OCI-LY7 (cell line): Measurements from ENCODE around the gene ABI2. TPM values are rescaled to one million over a fixed set of nuclear protein-coding genes. Genes with fewer than 3 reads are reported as not detected.

Experiments
- BruUV-seq: library from RNA; stranded (reverse); fragments of 400-500 nt; replicated peaks from 2 replicates; lab custom pipeline; 2021; lab: Mats Ljungman, UMichigan
- CTCF ChIA-PET: fragments of 300-600 bp; sonication (Branson Sonifier 250); formaldehyde crosslinking; loops from one replicate; lab custom pipeline; 2022; ENCODE audit warnings: antibody characterized with exemption; ENCODE audit not compliant: unreplicated experiment; lab: Charles Lee
- POLR2A ChIA-PET: fragments of 300-600 bp; sonication (Branson Sonifier 250); formaldehyde crosslinking; loops from one replicate; lab custom pipeline; 2022; ENCODE audit warnings: antibody characterized with exemption; lab: Charles Lee
- DNase-seq: peaks from one replicate; pipeline ENCODE4 v3.0.0-alpha.2; 2015; ENCODE audit warnings: low spot score
- H2AFZ ChIP-seq: fragments of 200-600 bp; sonication (generic), shearing (Covaris generic); 2 replicates; pipeline ENCODE4 v1.6.1; 2014; ENCODE audit warnings: mild to moderate bottlenecking, antibody characterized with exemption, low read length, moderate library complexity
- H3K27ac ChIP-seq: fragments of 200-600 bp; sonication (generic); 2 replicates; pipeline ENCODE4 v1.5.1; 2014; ENCODE audit warnings: mixed run types, low read depth, mild to moderate bottlenecking, moderate library complexity, low read length, inconsistent platforms; ENCODE audit not compliant: poor library complexity, severe bottlenecking
- H3K36me3 ChIP-seq: fragments of 200-600 bp; sonication (generic); 2 replicates; pipeline ENCODE4 v1.6.1; 2014; ENCODE audit warnings: mild to moderate bottlenecking, antibody characterized with exemption, low read length, moderate library complexity, mixed read lengths; ENCODE audit not compliant: insufficient read depth
- H3K4me1 ChIP-seq: fragments of 200-600 bp; sonication (generic); 2 replicates; pipeline ENCODE4 v1.5.1; 2014; ENCODE audit warnings: mild to moderate bottlenecking, low read length; ENCODE audit not compliant: insufficient read depth, poor library complexity, severe bottlenecking
- H3K4me2 ChIP-seq: fragments of 200-600 bp; sonication (generic); 2 replicates; pipeline ENCODE4 v1.6.1; 2014; ENCODE audit warnings: mild to moderate bottlenecking, low read length
- H3K4me3 ChIP-seq: fragments of 200-600 bp; sonication (generic); 2 replicates; pipeline ENCODE4 v1.5.1; 2014; ENCODE audit warnings: mild to moderate bottlenecking, low read depth, low read length; ENCODE audit not compliant: poor library complexity, severe bottlenecking
- H3K79me2 ChIP-seq: fragments of 200-600 bp; sonication (generic); 2 replicates; pipeline ENCODE4 v1.6.1; 2016; ENCODE audit warnings: low read depth, mild to moderate bottlenecking, low read length, moderate library complexity, mixed read lengths; ENCODE audit not compliant: insufficient read depth
- H3K9me2 ChIP-seq: fragments of 200-600 bp; sonication (generic); 2 replicates; pipeline ENCODE4 v1.6.1; 2016; ENCODE audit warnings: mild to moderate bottlenecking, low read length, mixed read lengths; ENCODE audit not compliant: insufficient read depth
- H3K9me3 ChIP-seq: fragments of 200-600 bp; sonication (generic); 2 replicates; pipeline ENCODE4 v1.6.1; 2014; ENCODE audit warnings: mild to moderate bottlenecking, mixed run types, low read length, mixed read lengths
- H4K20me1 ChIP-seq: fragments of 200-600 bp; sonication (generic); 2 replicates; pipeline ENCODE4 v1.6.1; 2014; ENCODE audit warnings: mild to moderate bottlenecking, antibody characterized with exemption, low read length, moderate library complexity, mixed read lengths; ENCODE audit not compliant: insufficient read depth
- EZH2phosphoT487 ChIP-seq: fragments of 200-600 bp; sonication (generic); IDR thresholded peaks from 2 replicates; pipeline ENCODE4 v1.6.1; 2018; ENCODE audit warnings: low read depth, borderline replicate concordance, mild to moderate bottlenecking, mixed run types, antibody characterized with exemption, low read length, moderate library complexity, mixed read lengths
- intact Hi-C: fragments of 100-400 bp; cut with micrococcal nuclease; formaldehyde crosslinking; loops from one replicate; pipeline ENCODE4 v1.10.0; 2022; ENCODE audit not compliant: unreplicated experiment
- total RNA-seq, 2 experiments: library from RNA; depleted of rRNA in 1 of 2; stranded (reverse); fragments of >200 nt in 1 of 2; shearing (Covaris generic) in 1 of 2; gene quantifications; 2 replicates each; pipeline ENCODE4 v1.2.3, GENCODE V29; 2014 to 2022
- TF ChIP-seq, protein P1 (sequence below): fragments of 200-600 bp; sonication (generic); conservative IDR thresholded peaks from 2 replicates; pipeline ENCODE4 v1.5.1; 2014; ENCODE audit warnings: mild to moderate bottlenecking, antibody characterized with exemption, low read length, moderate library complexity, mixed read lengths

ABI2 gene
- total RNA-seq, 2 experiments from 2014 or later = 37.9 to 64.6 TPM

GRCh38 chr2:203489531-203489930, 161.3 kb downstream of the ABI2 start:
- CTCF ChIA-PET = no interaction called here

GRCh38 chr2:203490391-203490790, 162.2 kb downstream of the ABI2 start:
- peaks cover 12% of the 10 kb centered on the region for H3K4me1 ChIP-seq
- H3K27ac ChIP-seq = no peak overlapping the region
- H3K9me2 ChIP-seq = no peaks in the 10 kb centered on the region
- intact Hi-C loops = no loop called here
- TF ChIP-seq, protein P1, sequence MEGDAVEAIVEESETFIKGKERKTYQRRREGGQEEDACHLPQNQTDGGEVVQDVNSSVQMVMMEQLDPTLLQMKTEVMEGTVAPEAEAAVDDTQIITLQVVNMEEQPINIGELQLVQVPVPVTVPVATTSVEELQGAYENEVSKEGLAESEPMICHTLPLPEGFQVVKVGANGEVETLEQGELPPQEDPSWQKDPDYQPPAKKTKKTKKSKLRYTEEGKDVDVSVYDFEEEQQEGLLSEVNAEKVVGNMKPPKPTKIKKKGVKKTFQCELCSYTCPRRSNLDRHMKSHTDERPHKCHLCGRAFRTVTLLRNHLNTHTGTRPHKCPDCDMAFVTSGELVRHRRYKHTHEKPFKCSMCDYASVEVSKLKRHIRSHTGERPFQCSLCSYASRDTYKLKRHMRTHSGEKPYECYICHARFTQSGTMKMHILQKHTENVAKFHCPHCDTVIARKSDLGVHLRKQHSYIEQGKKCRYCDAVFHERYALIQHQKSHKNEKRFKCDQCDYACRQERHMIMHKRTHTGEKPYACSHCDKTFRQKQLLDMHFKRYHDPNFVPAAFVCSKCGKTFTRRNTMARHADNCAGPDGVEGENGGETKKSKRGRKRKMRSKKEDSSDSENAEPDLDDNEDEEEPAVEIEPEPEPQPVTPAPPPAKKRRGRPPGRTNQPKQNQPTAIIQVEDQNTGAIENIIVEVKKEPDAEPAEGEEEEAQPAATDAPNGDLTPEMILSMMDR = no peak
- TF ChIP-seq EZH2phosphoT487 = no peak
- ChIA-PET POLR2A (interaction anchor here (0.7 to 1.0 kb wide), 4 partner anchors 10 to 166 kb away, joined by 3 to 6 read pairs (median 4); no protein-coding TSS in a partner anchor), CTCF (no interaction called here)
- no peaks in the 10 kb centered on the region for H4K20me1 ChIP-seq
- DNase-seq = no peak
- no peak overlapping the region for H2AFZ ChIP-seq
- H3K4me3 ChIP-seq = no peak overlapping the region
- BruUV-seq = no TSS peak
- no peaks in the 10 kb centered on the region for H3K9me3 ChIP-seq
- no peak overlapping the region for H3K4me2 ChIP-seq
- peaks cover 45% of the 10 kb centered on the region for H3K36me3 ChIP-seq
- no peaks in the 10 kb centered on the region for H3K79me2 ChIP-seq

More at GRCh38 chr2:203489531-203489930, 161.3 kb downstream of the ABI2 start:
- Histone ChIP-seq H3K9me2 (no peaks in the 10 kb centered on the region), H4K20me1 (no peaks in the 10 kb centered on the region), H3K27ac (no peak overlapping the region), H3K4me2 (no peak overlapping the region), H3K36me3 (peaks cover 41% of the 10 kb centered on the region), H3K9me3 (no peaks in the 10 kb centered on the region), H2AFZ (no peak overlapping the region), H3K4me1 (peaks cover 21% of the 10 kb centered on the region), H3K4me3 (no peak overlapping the region), H3K79me2 (no peaks in the 10 kb centered on the region)
- intact Hi-C loops = loop anchor here (1.0 kb wide), 1 partner anchor 39 kb away; no protein-coding TSS in a partner anchor
- TSS peak; percentile 27 for BruUV-seq
- DNase-seq = no peak
- TF ChIP-seq, protein P1 = no peak
- no peak for TF ChIP-seq EZH2phosphoT487
- POLR2A ChIA-PET = no interaction called here

DNA sequence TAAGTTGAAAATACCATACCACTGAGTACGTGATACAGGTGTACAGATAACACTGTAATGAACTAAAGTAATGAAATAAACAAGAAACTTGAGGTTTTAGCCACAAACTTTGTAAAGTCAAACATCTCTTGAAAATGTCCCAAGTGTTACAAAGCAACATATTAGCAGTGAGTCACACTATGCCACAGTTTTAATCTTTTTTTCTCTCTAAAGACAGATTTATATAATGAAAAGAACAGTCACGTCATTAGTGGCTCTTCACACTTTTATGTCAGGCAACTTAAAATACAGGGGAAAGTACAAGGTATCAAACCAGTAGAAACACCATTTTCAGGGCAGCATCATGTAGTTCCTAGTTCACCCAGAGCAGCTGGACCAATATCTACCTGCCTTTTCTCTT, 164.8 kb downstream of the ABI2 start:
- Histone ChIP-seq H3K4me2 (no peak overlapping the region), H3K79me2 (peaks cover 16% of the 10 kb centered on the region; the same call in 1 of the 2 replicates), H3K4me1 (peaks cover 7% of the 10 kb centered on the region), H3K4me3 (no peak overlapping the region), H4K20me1 (no peaks in the 10 kb centered on the region), H3K9me3 (no peaks in the 10 kb centered on the region), H2AFZ (no peak overlapping the region), H3K27ac (no peak overlapping the region), H3K36me3 (peaks cover 40% of the 10 kb centered on the region), H3K9me2 (no peaks in the 10 kb centered on the region)
- ChIA-PET CTCF (no interaction called here), POLR2A (interaction anchor here (1.3 kb wide), 1 partner anchor 8 kb away, joined by 3 read pairs; no protein-coding TSS in a partner anchor)
- DNase-seq = no peak
- BruUV-seq = no TSS peak
- intact Hi-C loops = no loop called here
- no peak for TF ChIP-seq EZH2phosphoT487
- TF ChIP-seq, protein P1 = no peak
